GM12878 (cell line): ENCODE measurements around the gene AEN. TPM values are rescaled to one million over a fixed set of nuclear protein-coding genes. Genes with fewer than 3 reads are reported as not detected.
A peak's percentile ranks its signal among the peaks of the same experiment; 100 is the strongest.

Source experiments
- ATAC-seq: fragments of 200-7000 bp; cut with Tn5 transposase; 3 replicates; pipeline ENCODE4 v1.9.1; 2020; ENCODE audit warnings: mild to moderate bottlenecking, moderate library complexity
- BruUV-seq: library from RNA; stranded (reverse); fragments of 400-500 nt; replicated peaks from 2 replicates; lab custom pipeline; 2021; lab: Mats Ljungman, UMichigan
- CTCF ChIA-PET: fragments of 300-600 bp; sonication (Branson Sonifier 250); formaldehyde crosslinking; extraction: SDS; loops from one replicate; lab custom pipeline; 2021; ENCODE audit warnings: inconsistent platforms; lab: Yijun Ruan, JAX
- POLR2A ChIA-PET: fragments of 350-600 bp; formaldehyde crosslinking; extraction: SDS; loops from one replicate; lab custom pipeline; 2021; ENCODE audit warnings: inconsistent platforms; lab: Charles Lee
- RAD21 ChIA-PET: fragments of 300-600 bp; sonication (Branson Sonifier 250); formaldehyde crosslinking; loops from one replicate; lab custom pipeline; 2023; ENCODE audit warnings: antibody characterized with exemption; ENCODE audit not compliant: unreplicated experiment; lab: Charles Lee
- SMC1A ChIA-PET: fragments of 300-600 bp; sonication (Branson Sonifier 250); formaldehyde crosslinking; loops from one replicate; lab custom pipeline; 2023; ENCODE audit not compliant: unreplicated experiment, uncharacterized antibody; lab: Charles Lee
- DNase-seq: peaks from one replicate; pipeline ENCODE4 v3.0.0-alpha.2; 2011; ENCODE audit warnings: low read depth, low spot score
- FAIRE-seq: peaks from 3 replicates; lab custom pipeline; 2011; peaks lifted over from hg19 to GRCh38; lab: Jason Lieb, UNC
- H2AFZ ChIP-seq: 2 replicates; pipeline ENCODE4 v1.6.0; 2011; ENCODE audit warnings: low read depth, low read length, control low read depth; ENCODE audit not compliant: control insufficient read depth
- H3K27ac ChIP-seq: 2 replicates; pipeline ENCODE4 v1.5.1; 2011; ENCODE audit warnings: control low read depth; ENCODE audit not compliant: control insufficient read depth, insufficient read depth
- H3K27me3 ChIP-seq, 2 experiments: replicated peaks in 1 of 2; 2 replicates each; pipeline versions ENCODE4 v1.6.0 to v1.6.1; 2011; ENCODE audit warnings: low read length in 1 of 2; ENCODE audit not compliant: control insufficient read depth in 2 of 2, insufficient read depth in 2 of 2
- H3K36me3 ChIP-seq, 2 experiments: 2 replicates each; pipeline ENCODE4 v1.5.1; 2011; ENCODE audit warnings: low read length in 1 of 2; ENCODE audit not compliant: control insufficient read depth in 2 of 2, insufficient read depth in 2 of 2
- H3K4me1 ChIP-seq: 2 replicates; pipeline ENCODE4 v1.6.1; 2011; ENCODE audit warnings: mild to moderate bottlenecking, low read length, moderate library complexity, mixed read lengths; ENCODE audit not compliant: control insufficient read depth, insufficient read depth
- H3K4me2 ChIP-seq: 2 replicates; pipeline ENCODE4 v1.6.0; 2011; ENCODE audit warnings: control low read depth; ENCODE audit not compliant: control insufficient read depth, insufficient read depth
- H3K4me3 ChIP-seq: fragments of 200-600 bp; sonication (generic); 2 replicates; pipeline ENCODE4 v1.5.1; 2016
- H3K79me2 ChIP-seq: 2 replicates; pipeline ENCODE4 v1.6.0; 2011; ENCODE audit warnings: low read length; ENCODE audit not compliant: control insufficient read depth, insufficient read depth
- H3K9ac ChIP-seq: 2 replicates; pipeline ENCODE4 v1.8.0; 2011; ENCODE audit warnings: low read length, control low read depth, mixed read lengths; ENCODE audit not compliant: control insufficient read depth, insufficient read depth
- H3K9me3 ChIP-seq: replicated peaks from 3 replicates; pipeline ENCODE4 v1.5.1; 2011; ENCODE audit warnings: mild to moderate bottlenecking, low read length; ENCODE audit not compliant: control insufficient read depth, insufficient read depth
- H4K20me1 ChIP-seq: 2 replicates; pipeline ENCODE4 v1.6.0; 2011; ENCODE audit not compliant: control insufficient read depth, insufficient read depth
- E4F1 ChIP-seq: fragments of 450-650 bp; IDR thresholded peaks from 2 replicates; pipeline ENCODE4 v1.6.1; 2018; ENCODE audit warnings: borderline replicate concordance, mild to moderate bottlenecking; ENCODE audit not compliant: partially characterized antibody
- POLR2A ChIP-seq: IDR thresholded peaks from 2 replicates; pipeline ENCODE4 v1.6.1; 2011; ENCODE audit warnings: low read depth, mild to moderate bottlenecking, low read length
- ZBTB33 ChIP-seq: fragments of 450-650 bp; IDR thresholded peaks from 2 replicates; pipeline ENCODE4 v1.6.1; 2017; ENCODE audit warnings: mild to moderate bottlenecking
- WGBS: methylation state at CpG from one replicate; pipeline ENCODE4 v1.1.6; 2016; ENCODE audit warnings: low lambda C conversion rate; ENCODE audit not compliant: insufficient replicate concordance, insufficient coverage; ENCODE audit errors: missing lambda C conversion rate; 5-methylcytosine and 5-hydroxymethylcytosine counted together
- in situ Hi-C: fragments of 300-500 bp; cut with MboI; formaldehyde crosslinking; loops from 9 replicates; pipeline ENCODE4 v1.14.3; 2018; ENCODE audit warnings: mixed read lengths
- intact Hi-C: fragments of 100-400 bp; cut with micrococcal nuclease; formaldehyde crosslinking; loops from one replicate; pipeline ENCODE4 v1.14.2; 2022; ENCODE audit not compliant: unreplicated experiment
- polyA plus RNA-seq, 11 experiments: library from polyadenylated mRNA; depleted of rRNA in 4 of 11; unstranded in 6 of 11; stranded (reverse) in 5 of 11; fragments of >200 nt; fragmentation: Nextera tagmentation in 4 of 11; fragmentation: Illumina TruSeq in 1 of 11; extraction: Ambion mirVana in 4 of 11; extraction: Trizol in 1 of 11; gene quantifications; 1 replicate in 1 of 11; 2 replicates in 10 of 11; pipeline versions ENCODE4 v1.2.1 to v1.2.3, GENCODE V29; 2011 to 2016; ENCODE audit warnings: inconsistent platforms in 2 of 11, missing spikeins in 2 of 11, low read depth in 1 of 11
- total RNA-seq, 4 experiments: library from RNA; depleted of rRNA in 3 of 4; stranded (reverse); fragments of >200 nt in 3 of 4; fragmentation: Illumina TruSeq in 1 of 4; extraction: Trizol in 1 of 4; gene quantifications; 2 replicates each; pipeline versions ENCODE4 v1.2.1 to v1.2.3, GENCODE V29; 2013 to 2021

The AEN gene
- total and polyA plus RNA-seq, 10 of the 15 experiments (the other 5 are each of a cell fraction or from before 2014, with no cell fraction given) = 11.7 to 81.2 (median 53.7) TPM

- no peak for TF ChIP-seq E4F1
Measured at GRCh38 chr15:88652456-88653199, 31.5 kb downstream of the AEN start (continued).

GRCh38 chr15:88653200-88654064 is 32.3 kb downstream of the AEN start:
- TF ChIP-seq ZBTB33 (no peak), POLR2A (peak; percentile 57; the same call in 1 of the 2 replicates)
- peaks cover 0 to 11% of the 10 kb centered on the region in 2 experiments for H3K36me3 ChIP-seq
- no peaks in the 10 kb centered on the region; the same call in 1 of the 2 replicates for H4K20me1 ChIP-seq
- WGBS = 85% methylated on average over 12 of the region's 13 CpGs
- H3K79me2 ChIP-seq = peaks cover 1% of the 10 kb centered on the region; the same call in 1 of the 2 replicates
- CTCF ChIA-PET = interaction anchor here (5.8 kb wide), 1 partner anchor 29 kb away, joined by 61 read pairs; no protein-coding TSS in a partner anchor
- DNase-seq = no peak
- intact Hi-C loops (no loop called here), in situ Hi-C loops (no loop called here)
- no peak overlapping the region for H3K4me3 ChIP-seq
- POLR2A ChIA-PET = no interaction called here
- no peak overlapping the region for H3K27ac ChIP-seq
- H3K9ac ChIP-seq = no peak overlapping the region
- no peak overlapping the region for H2AFZ ChIP-seq
- FAIRE-seq = no peak
- peaks cover 35% of the 10 kb centered on the region for H3K4me1 ChIP-seq
- H3K27me3 ChIP-seq = no peaks in the 10 kb centered on the region
- SMC1A ChIA-PET = interaction anchor here (1.1 to 1.4 kb wide), 2 partner anchors 23 to 29 kb away, joined by 4 to 7 read pairs; no protein-coding TSS in a partner anchor
- RAD21 ChIA-PET = no interaction called here
- no peak overlapping the region for H3K4me2 ChIP-seq
- ATAC-seq = no peak
- H3K9me3 ChIP-seq = no peaks in the 10 kb centered on the region
- no TSS peak for BruUV-seq
